Measurements from ENCODE around the gene GJD4.

The GJD4 gene

DNA sequence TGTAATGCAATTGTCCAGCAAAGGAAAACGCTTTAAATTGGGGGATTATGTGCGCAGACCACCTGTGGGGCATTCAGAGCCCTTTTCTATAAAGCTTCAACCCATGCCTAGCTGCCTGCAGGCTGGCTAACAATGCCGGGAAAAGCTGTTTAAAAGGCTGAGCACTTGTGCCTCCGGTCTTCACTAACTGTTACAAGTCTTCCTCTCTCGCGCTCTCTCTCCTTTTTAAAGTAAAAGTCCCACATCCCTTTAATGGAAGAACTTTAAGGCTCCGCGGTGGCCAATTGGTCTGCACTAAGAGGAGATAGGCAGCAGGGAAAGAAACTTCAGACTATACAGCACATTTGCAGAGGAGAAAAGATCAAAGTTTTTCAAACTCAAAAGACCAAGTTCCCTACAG is 32.3 kb downstream of the GJD4 start:
- TF ChIP-seq, protein P1, sequence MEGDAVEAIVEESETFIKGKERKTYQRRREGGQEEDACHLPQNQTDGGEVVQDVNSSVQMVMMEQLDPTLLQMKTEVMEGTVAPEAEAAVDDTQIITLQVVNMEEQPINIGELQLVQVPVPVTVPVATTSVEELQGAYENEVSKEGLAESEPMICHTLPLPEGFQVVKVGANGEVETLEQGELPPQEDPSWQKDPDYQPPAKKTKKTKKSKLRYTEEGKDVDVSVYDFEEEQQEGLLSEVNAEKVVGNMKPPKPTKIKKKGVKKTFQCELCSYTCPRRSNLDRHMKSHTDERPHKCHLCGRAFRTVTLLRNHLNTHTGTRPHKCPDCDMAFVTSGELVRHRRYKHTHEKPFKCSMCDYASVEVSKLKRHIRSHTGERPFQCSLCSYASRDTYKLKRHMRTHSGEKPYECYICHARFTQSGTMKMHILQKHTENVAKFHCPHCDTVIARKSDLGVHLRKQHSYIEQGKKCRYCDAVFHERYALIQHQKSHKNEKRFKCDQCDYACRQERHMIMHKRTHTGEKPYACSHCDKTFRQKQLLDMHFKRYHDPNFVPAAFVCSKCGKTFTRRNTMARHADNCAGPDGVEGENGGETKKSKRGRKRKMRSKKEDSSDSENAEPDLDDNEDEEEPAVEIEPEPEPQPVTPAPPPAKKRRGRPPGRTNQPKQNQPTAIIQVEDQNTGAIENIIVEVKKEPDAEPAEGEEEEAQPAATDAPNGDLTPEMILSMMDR (IDR thresholded peaks at IDR 0.05; ENCODE audit: poor library complexity, severe bottlenecking) = no peak
- H3K27ac ChIP-seq (ENCODE audit: poor library complexity, severe bottlenecking) = no peak overlapping the region
- ATAC-seq (ENCODE audit: low read depth) = no peak
- peaks cover 4% of the 10 kb centered on the region for H3K4me1 ChIP-seq (ENCODE audit: insufficient read depth, poor library complexity, severe bottlenecking)
- no peak for DNase-seq (ENCODE audit: low spot score)
- no peaks in the 10 kb centered on the region for H3K27me3 ChIP-seq (ENCODE audit: insufficient read depth, poor library complexity, severe bottlenecking)
- H3K36me3 ChIP-seq (ENCODE audit: low read depth) = no peaks in the 10 kb centered on the region
- H3K4me3 ChIP-seq (ENCODE audit: severe bottlenecking) = no peak overlapping the region
- H3K9me3 ChIP-seq (ENCODE audit: severe bottlenecking) = no peaks in the 10 kb centered on the region

DNA sequence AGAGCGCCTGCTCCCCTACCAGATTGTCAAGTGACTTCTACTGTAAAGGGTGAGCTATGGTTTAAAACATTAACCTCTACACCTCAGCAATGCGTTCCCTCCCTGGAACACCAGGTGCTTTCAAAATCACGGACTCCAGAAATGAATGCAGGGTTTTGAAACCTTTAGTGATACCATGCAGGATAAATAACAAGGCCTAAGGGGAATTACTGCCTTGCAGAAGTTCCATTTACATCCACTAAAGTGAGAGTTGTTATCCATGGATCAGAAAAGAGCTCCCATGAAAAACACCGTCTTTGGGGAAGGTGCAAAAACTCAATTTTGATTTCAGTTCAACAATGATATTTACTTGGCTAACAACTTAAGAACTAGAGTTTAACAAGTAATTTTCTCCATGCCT is 33.0 kb downstream of the GJD4 start:
- Histone ChIP-seq H3K27me3 (ENCODE audit: insufficient read depth, poor library complexity, severe bottlenecking) (no peaks in the 10 kb centered on the region), H3K4me1 (ENCODE audit: insufficient read depth, poor library complexity, severe bottlenecking) (peaks cover 4% of the 10 kb centered on the region), H3K4me3 (ENCODE audit: severe bottlenecking) (no peak overlapping the region), H3K36me3 (ENCODE audit: low read depth) (no peaks in the 10 kb centered on the region), H3K27ac (ENCODE audit: poor library complexity, severe bottlenecking) (no peak overlapping the region), H3K9me3 (ENCODE audit: severe bottlenecking) (no peaks in the 10 kb centered on the region)
- no peak for DNase-seq (ENCODE audit: low spot score)
- TF ChIP-seq, protein P1 (IDR thresholded peaks at IDR 0.05; ENCODE audit: poor library complexity, severe bottlenecking) = no peak
- ATAC-seq (ENCODE audit: low read depth) = no peak

DNA sequence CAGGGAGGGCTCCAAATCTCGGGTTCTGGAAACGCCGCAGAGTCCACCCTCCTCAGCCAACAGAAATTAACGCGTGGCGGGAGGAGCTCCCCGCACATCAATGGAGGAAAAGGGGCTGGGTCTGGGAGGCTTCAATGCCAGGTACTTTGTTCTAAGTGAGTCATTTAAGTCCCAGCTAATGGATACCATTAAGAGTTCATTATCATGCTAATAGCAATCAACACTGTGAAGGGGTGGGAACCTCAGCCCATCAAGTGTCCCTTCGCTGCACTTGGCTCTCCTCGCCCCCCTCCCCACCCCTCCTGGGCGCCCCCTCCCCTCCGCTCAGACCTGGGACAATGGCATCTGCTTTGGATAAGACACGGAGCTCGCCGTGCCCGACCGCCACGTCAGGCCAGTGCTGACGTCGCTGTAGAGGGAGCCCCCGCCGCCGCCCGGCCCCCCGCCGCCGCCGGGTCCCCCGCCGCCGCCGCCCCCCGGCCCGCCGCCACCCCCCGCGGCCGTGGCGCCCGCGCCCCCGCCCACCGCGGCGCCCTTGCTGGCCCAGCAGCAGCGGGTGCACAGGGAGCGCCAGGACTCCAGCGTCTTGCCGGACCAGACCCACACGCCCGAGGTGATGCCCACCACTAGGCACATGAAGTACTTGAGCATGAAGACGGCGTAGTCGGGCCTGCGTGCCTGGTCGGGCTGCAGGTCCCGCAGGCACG is 34.0 kb downstream of the GJD4 start:
- no peak for DNase-seq (ENCODE audit: low spot score)

DNA sequence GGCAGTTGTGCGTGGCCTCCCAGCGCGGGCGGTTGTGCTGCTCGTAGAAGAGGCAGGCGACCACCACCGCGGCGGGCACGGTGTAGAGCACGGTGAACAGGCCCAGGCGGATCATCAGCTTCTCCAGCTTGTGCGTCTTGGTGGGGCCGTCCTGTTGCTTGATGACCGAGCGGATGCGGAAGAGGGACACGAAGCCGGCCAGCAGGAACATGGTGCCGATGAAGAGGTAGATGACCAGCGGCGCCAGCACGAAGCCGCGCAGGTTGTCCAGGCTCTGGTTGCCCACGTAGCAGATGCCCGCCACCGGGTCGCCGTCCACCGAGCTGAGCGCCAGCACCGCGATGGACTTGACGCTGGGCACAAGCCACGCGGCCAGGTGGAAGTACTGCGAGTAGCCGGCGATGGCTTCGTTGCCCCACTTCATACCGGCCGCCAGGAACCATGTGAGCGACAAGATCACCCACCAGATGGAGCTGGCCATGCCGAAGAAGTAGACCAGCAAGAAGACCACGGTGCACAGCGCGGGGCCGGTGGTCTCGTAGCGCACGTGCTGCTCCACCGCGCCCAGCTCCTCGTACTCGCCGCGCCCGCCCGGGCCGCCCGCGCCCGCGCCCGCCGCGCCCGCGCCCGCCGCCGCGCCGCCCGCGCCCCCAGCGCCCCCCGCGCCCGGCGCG is 34.7 kb downstream of the GJD4 start:
- peak overlapping the region; percentile 86 for H3K4me3 ChIP-seq (ENCODE audit: severe bottlenecking)

More for the DNA sequence above, 34.0 kb downstream of the GJD4 start:
- TF ChIP-seq, protein P1 (IDR thresholded peaks at IDR 0.05; ENCODE audit: poor library complexity, severe bottlenecking) = no peak
- Histone ChIP-seq H3K4me3 (ENCODE audit: severe bottlenecking) (peak overlapping the region; percentile 86), H3K27ac (ENCODE audit: poor library complexity, severe bottlenecking) (no peak overlapping the region), H3K36me3 (ENCODE audit: low read depth) (no peaks in the 10 kb centered on the region), H3K27me3 (ENCODE audit: insufficient read depth, poor library complexity, severe bottlenecking) (no peaks in the 10 kb centered on the region), H3K4me1 (ENCODE audit: insufficient read depth, poor library complexity, severe bottlenecking) (peaks cover 4% of the 10 kb centered on the region), H3K9me3 (ENCODE audit: severe bottlenecking) (no peaks in the 10 kb centered on the region)
- no peak for ATAC-seq (ENCODE audit: low read depth)

More for the DNA sequence above, 34.7 kb downstream of the GJD4 start:
- TF ChIP-seq, protein P1 (IDR thresholded peaks at IDR 0.05; ENCODE audit: poor library complexity, severe bottlenecking) = no peak
- Histone ChIP-seq H3K36me3 (ENCODE audit: low read depth) (no peaks in the 10 kb centered on the region), H3K9me3 (ENCODE audit: severe bottlenecking) (no peaks in the 10 kb centered on the region), H3K27ac (ENCODE audit: poor library complexity, severe bottlenecking) (no peak overlapping the region), H3K27me3 (ENCODE audit: insufficient read depth, poor library complexity, severe bottlenecking) (no peaks in the 10 kb centered on the region), H3K4me1 (ENCODE audit: insufficient read depth, poor library complexity, severe bottlenecking) (peaks cover 4% of the 10 kb centered on the region)
- ATAC-seq (ENCODE audit: low read depth) (no peak), DNase-seq (ENCODE audit: low spot score) (no peak)

All from RWPE2 (cell line).